ENCODE results near the gene CLDN19. TPM values are rescaled to one million over a fixed set of nuclear protein-coding genes. Genes with fewer than 3 reads are reported as not detected.

The CLDN19 gene
- total and polyA plus RNA-seq, 2 of the 8 experiments (the other 6 are each of a cell fraction or from before 2014, with no cell fraction given) = 9.7 to 17.2 TPM

GRCh38 chr1:42742141-42742540, 2.1 kb upstream of the CLDN19 start (continued):
- no peak for TF ChIP-seq ATF2 (IDR thresholded peaks at IDR 0.05; ENCODE audit: low read length)
- no peak for TF ChIP-seq SUZ12 (IDR thresholded peaks at IDR 0.05; ENCODE audit: low read length)
- TF ChIP-seq BACH1 (IDR thresholded peaks at IDR 0.05; ENCODE audit: low read length) = no peak
- TF ChIP-seq BCL11A (IDR thresholded peaks at IDR 0.05; ENCODE audit: low read depth in 2 of 2, low read length in 2 of 2) = no peak

All from H1 (cell line).